Small intestine (tissue), 7 donors: Measurements from ENCODE around the gene SLC1A7. TPM values are rescaled to one million over a fixed set of nuclear protein-coding genes. Genes with fewer than 3 reads are reported as not detected.

Source experiments
- DNase-seq, 2 donors: peaks; one replicate each; pipeline versions ENCODE4 v3.0.0 to v3.0.0-alpha.2; 2013
- FAIRE-seq: peaks from 2 replicates; lab custom pipeline; 2012; peaks lifted over from hg19 to GRCh38; lab: Jason Lieb, UNC
- H3K27ac ChIP-seq, 3 donors: one replicate each; pipeline ENCODE4 v1.5.1; 2013; ENCODE audit warnings: low read length in 2 of 3, mild to moderate bottlenecking in 2 of 3, control low read depth in 1 of 3, inconsistent platforms in 1 of 3, low read depth in 1 of 3, moderate library complexity in 1 of 3
- H3K27me3 ChIP-seq, 3 donors: one replicate each; pipeline ENCODE4 v1.6.1; 2013; ENCODE audit warnings: low read length in 3 of 3, inconsistent platforms in 1 of 3; ENCODE audit not compliant: control insufficient read depth in 3 of 3, insufficient read depth in 3 of 3
- H3K36me3 ChIP-seq, 3 donors: one replicate each; pipeline ENCODE4 v1.6.1; 2013; ENCODE audit warnings: low read length in 3 of 3, inconsistent platforms in 1 of 3, low read depth in 1 of 3, mild to moderate bottlenecking in 1 of 3, moderate library complexity in 1 of 3; ENCODE audit not compliant: control insufficient read depth in 3 of 3, insufficient read depth in 2 of 3
- H3K4me1 ChIP-seq, 3 donors: one replicate each; pipeline ENCODE4 v1.6.1; 2013; ENCODE audit warnings: low read length in 2 of 3, inconsistent platforms in 1 of 3, low read depth in 1 of 3, mild to moderate bottlenecking in 1 of 3, moderate library complexity in 1 of 3; ENCODE audit not compliant: control insufficient read depth in 3 of 3, insufficient read depth in 2 of 3
- H3K4me3 ChIP-seq, 3 donors: one replicate each; pipeline ENCODE4 v1.5.1; 2013; ENCODE audit warnings: low read length in 3 of 3, control low read depth in 1 of 3, inconsistent platforms in 1 of 3, low read depth in 1 of 3, mild to moderate bottlenecking in 1 of 3, moderate library complexity in 1 of 3
- H3K9me3 ChIP-seq, 2 donors: one replicate each; pipeline ENCODE4 v1.6.1; 2013; ENCODE audit warnings: low read depth in 1 of 2, low read length in 1 of 2; ENCODE audit not compliant: control insufficient read depth in 2 of 2, insufficient read depth in 1 of 2
- WGBS, 3 donors: extraction: QIAGEN DNeasy Blood & Tissue Kit; methylation state at CpG; one replicate each; pipeline ENCODE4 v1.1.7; 2013; 5-methylcytosine and 5-hydroxymethylcytosine counted together
- polyA plus RNA-seq, 4 donors: library from polyadenylated mRNA; stranded (reverse) in 3 of 4; unstranded in 1 of 4; fragments of 200-250 nt in 3 of 4; fragments of 120-200 nt in 1 of 4; gene quantifications; one replicate each; pipeline versions ENCODE4 v1.2.1 to v1.2.3, GENCODE V29; 2013
- donor health status: healthy with polysubstance abuse.
- donor health status: control.
- donor health status: control.
- donor health status: Bipolar disorder and iron deficiency.
- donor health status: healthy.

Gene SLC1A7
- polyA plus RNA-seq, 4 donors, result 0.32 to 9.2 (median 4.7) TPM

GRCh38 chr1:53074313-53075154 is 67.9 kb downstream of the SLC1A7 start:
- DNase-seq, result no peak
- peaks cover 0 to 3% (median 0%) of the 10 kb centered on the region in 3 donors for H3K4me1 ChIP-seq
- peaks cover 0 to 2% (median 0%) of the 10 kb centered on the region in 3 donors for H3K27me3 ChIP-seq
- no peaks in the 10 kb centered on the region for H3K9me3 ChIP-seq
- no peak for FAIRE-seq
- H3K27ac ChIP-seq, result no peak overlapping the region
- H3K4me3 ChIP-seq, result no peak overlapping the region
- 86 to 98% (median 89%) methylated on average over 8 of the region's 8 CpGs for WGBS, 3 donors
- H3K36me3 ChIP-seq, result peaks cover 0 to 8% (median 0%) of the 10 kb centered on the region in 3 donors

GRCh38 chr1:53073868-53074311 is 68.5 kb downstream of the SLC1A7 start:
- DNase-seq, result no peak
- 61 to 64% (median 63%) methylated on average over 10 of the region's 10 CpGs for WGBS, 3 donors
- Histone ChIP-seq H3K27ac (no peak overlapping the region), H3K4me3 (no peak overlapping the region), H3K4me1 (peaks cover 0 to 3% (median 0%) of the 10 kb centered on the region in 3 donors), H3K27me3 (peaks cover 0 to 2% (median 0%) of the 10 kb centered on the region in 3 donors), H3K9me3 (no peaks in the 10 kb centered on the region), H3K36me3 (peaks cover 0 to 8% (median 0%) of the 10 kb centered on the region in 3 donors)
- no peak for FAIRE-seq

GRCh38 chr1:53073287-53073686 is 69.2 kb downstream of the SLC1A7 start:
- Histone ChIP-seq H3K4me3 (no peak overlapping the region), H3K9me3 (no peaks in the 10 kb centered on the region), H3K4me1 (peaks cover 0 to 3% (median 0%) of the 10 kb centered on the region in 3 donors), H3K27me3 (no peaks in the 10 kb centered on the region), H3K36me3 (peaks cover 0 to 3% (median 0%) of the 10 kb centered on the region in 3 donors), H3K27ac (no peak overlapping the region)
- no peak for DNase-seq
- 95 to 97% (median 95%) methylated on average over 7 of the region's 7 CpGs for WGBS, 3 donors
- no peak for FAIRE-seq

- Histone ChIP-seq H3K4me1 (peaks cover 0 to 3% (median 0%) of the 10 kb centered on the region in 3 donors), H3K36me3 (peaks cover 0 to 3% (median 0%) of the 10 kb centered on the region in 3 donors), H3K27ac (no peak overlapping the region), H3K4me3 (no peak overlapping the region), H3K27me3 (no peaks in the 10 kb centered on the region), H3K9me3 (no peaks in the 10 kb centered on the region)
- 89 to 96% (median 92%) methylated on average over 1 of the region's 1 CpG for WGBS, 3 donors
- DNase-seq (no peak), FAIRE-seq (no peak)
Measured at GRCh38 chr1:53071915-53072314, 70.5 kb downstream of the SLC1A7 start.

GRCh38 chr1:53071167-53071865 is 71.1 kb downstream of the SLC1A7 start:
- FAIRE-seq, result no peak
- peaks cover 0 to 3% (median 0%) of the 10 kb centered on the region in 3 donors for H3K36me3 ChIP-seq
- no peak overlapping the region for H3K27ac ChIP-seq
- DNase-seq, result no peak
- peaks cover 0 to 3% (median 0%) of the 10 kb centered on the region in 3 donors for H3K4me1 ChIP-seq
- H3K27me3 ChIP-seq, result no peaks in the 10 kb centered on the region
- H3K9me3 ChIP-seq, result no peaks in the 10 kb centered on the region
- WGBS, 3 donors, result 84 to 89% (median 86%) methylated on average over 17 of the region's 17 CpGs
- H3K4me3 ChIP-seq, result no peak overlapping the region

- WGBS, 3 donors, result 96 to 98% (median 97%) methylated on average over 12 of the region's 12 CpGs
- H3K9me3 ChIP-seq, result no peaks in the 10 kb centered on the region
- FAIRE-seq, result no peak
Measured at GRCh38 chr1:53070621-53071020, 71.8 kb downstream of the SLC1A7 start.

GRCh38 chr1:53069663-53070327 is 72.6 kb downstream of the SLC1A7 start:
- no peaks in the 10 kb centered on the region for H3K27me3 ChIP-seq
- peaks cover 0 to 3% (median 0%) of the 10 kb centered on the region in 3 donors for H3K36me3 ChIP-seq
- H3K27ac ChIP-seq, result no peak overlapping the region
- H3K4me1 ChIP-seq, result no peaks in the 10 kb centered on the region
- WGBS, 3 donors, result 91 to 95% (median 93%) methylated on average over 30 to 31 of the region's 31 CpGs
- DNase-seq, result no peak
- H3K4me3 ChIP-seq, result no peak overlapping the region
- H3K9me3 ChIP-seq, result no peaks in the 10 kb centered on the region
- FAIRE-seq, result no peak

More at GRCh38 chr1:53070621-53071020, 71.8 kb downstream of the SLC1A7 start:
- H3K4me1 ChIP-seq, result peaks cover 0 to 3% (median 0%) of the 10 kb centered on the region in 3 donors
- no peaks in the 10 kb centered on the region for H3K27me3 ChIP-seq
- H3K36me3 ChIP-seq, result peaks cover 0 to 3% (median 0%) of the 10 kb centered on the region in 3 donors
- no peak for DNase-seq
- H3K4me3 ChIP-seq, result no peak overlapping the region
- no peak overlapping the region for H3K27ac ChIP-seq

- DNase-seq (no peak), FAIRE-seq (no peak)
- whole genome bisulfite sequencing, 3 donors, result 84 to 92% (median 85%) methylated on average over 6 to 7 of the region's 7 CpGs
- Histone ChIP-seq H3K4me1 (no peaks in the 10 kb centered on the region), H3K36me3 (peaks cover 0 to 3% (median 0%) of the 10 kb centered on the region in 3 donors), H3K4me3 (no peak overlapping the region), H3K27ac (no peak overlapping the region), H3K27me3 (no peaks in the 10 kb centered on the region), H3K9me3 (no peaks in the 10 kb centered on the region)
Measured at GRCh38 chr1:53069265-53069662, 73.2 kb downstream of the SLC1A7 start.
